OCI-LY3 (cell line): ENCODE measurements around the gene FCN1.

Experiments
- H2AFZ ChIP-seq: fragments of 200-600, 300-600 bp; shearing (Covaris generic); 2 replicates; pipeline ENCODE4 v1.6.0; 2014; ENCODE audit warnings: antibody characterized with exemption, low read depth, low read length
- H3K27ac ChIP-seq: fragments of 200-600, 300-600 bp; sonication (generic); 2 replicates; pipeline ENCODE4 v1.5.1; 2014; ENCODE audit warnings: mild to moderate bottlenecking, low read length, moderate library complexity, mixed read lengths
- H3K27me3 ChIP-seq: fragments of 200-600, 300-600 bp; sonication (generic); 2 replicates; pipeline ENCODE4 v1.6.1; 2014; ENCODE audit warnings: low read depth, low read length, mixed read lengths
- H3K36me3 ChIP-seq: fragments of 200-600, 300-600 bp; sonication (generic); replicated peaks from 2 replicates; pipeline ENCODE3; 2014; ENCODE audit warnings: low read depth, low read length, mixed read lengths
- H3K4me1 ChIP-seq: fragments of 300-600, 200-600 bp; sonication (generic); 2 replicates; pipeline ENCODE4 v1.6.1; 2014; ENCODE audit warnings: low read length, mixed read lengths
- H3K4me2 ChIP-seq: fragments of 200-600, 300-600 bp; sonication (generic); 2 replicates; pipeline ENCODE4 v1.6.1; 2014; ENCODE audit warnings: low read length, mixed read lengths
- H3K4me3 ChIP-seq: fragments of 300-600, 200-600 bp; sonication (generic); 2 replicates; pipeline ENCODE4 v1.5.1; 2014; ENCODE audit warnings: antibody characterized with exemption, mild to moderate bottlenecking, low read length, moderate library complexity
- H3K79me2 ChIP-seq: fragments of 300-600, 200-600 bp; shearing (Covaris generic); 2 replicates; pipeline ENCODE4 v1.6.1; 2014; ENCODE audit warnings: mild to moderate bottlenecking, low read length, mixed read lengths
- H3K9ac ChIP-seq: fragments of 300-600, 200-600 bp; shearing (Covaris generic); 2 replicates; pipeline ENCODE4 v1.6.0; 2014; ENCODE audit warnings: mild to moderate bottlenecking, low read length, moderate library complexity
- H3K9me3 ChIP-seq: fragments of 200-600, 300-600 bp; shearing (Covaris generic); 2 replicates; pipeline ENCODE4 v1.6.1; 2014; ENCODE audit warnings: low read length, mixed read lengths; ENCODE audit not compliant: insufficient read depth
- H4K20me1 ChIP-seq: fragments of 200-600, 300-600 bp; sonication (generic); 2 replicates; pipeline ENCODE4 v1.6.1; 2016; ENCODE audit warnings: low read length, mixed read lengths; ENCODE audit not compliant: insufficient read depth
- EZH2phosphoT487 ChIP-seq: fragments of 200-600 bp; shearing (Covaris generic); IDR thresholded peaks from 2 replicates; pipeline ENCODE4 v1.6.1; 2018; ENCODE audit warnings: antibody characterized with exemption, mixed run types, low read depth
- TF ChIP-seq, protein P1 (sequence below): fragments of 200-600, 300-600 bp; sonication (generic); IDR thresholded peaks from 2 replicates; pipeline ENCODE4 v1.5.1; 2014; ENCODE audit warnings: antibody characterized with exemption, low read length, low read depth

FCN1 gene

GRCh38 chr9:134923466-134923865 is 5.8 kb upstream of the FCN1 start:
- H3K4me1 ChIP-seq, result peaks cover 45% of the 10 kb centered on the region
- H3K9me3 ChIP-seq, result peaks cover 8% of the 10 kb centered on the region; the same call in 1 of the 2 replicates
- no peak overlapping the region for H3K4me3 ChIP-seq
- no peak for TF ChIP-seq EZH2phosphoT487
- TF ChIP-seq, protein P1, sequence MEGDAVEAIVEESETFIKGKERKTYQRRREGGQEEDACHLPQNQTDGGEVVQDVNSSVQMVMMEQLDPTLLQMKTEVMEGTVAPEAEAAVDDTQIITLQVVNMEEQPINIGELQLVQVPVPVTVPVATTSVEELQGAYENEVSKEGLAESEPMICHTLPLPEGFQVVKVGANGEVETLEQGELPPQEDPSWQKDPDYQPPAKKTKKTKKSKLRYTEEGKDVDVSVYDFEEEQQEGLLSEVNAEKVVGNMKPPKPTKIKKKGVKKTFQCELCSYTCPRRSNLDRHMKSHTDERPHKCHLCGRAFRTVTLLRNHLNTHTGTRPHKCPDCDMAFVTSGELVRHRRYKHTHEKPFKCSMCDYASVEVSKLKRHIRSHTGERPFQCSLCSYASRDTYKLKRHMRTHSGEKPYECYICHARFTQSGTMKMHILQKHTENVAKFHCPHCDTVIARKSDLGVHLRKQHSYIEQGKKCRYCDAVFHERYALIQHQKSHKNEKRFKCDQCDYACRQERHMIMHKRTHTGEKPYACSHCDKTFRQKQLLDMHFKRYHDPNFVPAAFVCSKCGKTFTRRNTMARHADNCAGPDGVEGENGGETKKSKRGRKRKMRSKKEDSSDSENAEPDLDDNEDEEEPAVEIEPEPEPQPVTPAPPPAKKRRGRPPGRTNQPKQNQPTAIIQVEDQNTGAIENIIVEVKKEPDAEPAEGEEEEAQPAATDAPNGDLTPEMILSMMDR, result no peak
- H3K9ac ChIP-seq, result no peak overlapping the region
- no peak overlapping the region for H2AFZ ChIP-seq
- H3K27ac ChIP-seq, result no peak overlapping the region
- H4K20me1 ChIP-seq, result no peaks in the 10 kb centered on the region
- no peak overlapping the region for H3K4me2 ChIP-seq
- no peaks in the 10 kb centered on the region for H3K27me3 ChIP-seq
- no peaks in the 10 kb centered on the region for H3K79me2 ChIP-seq
- H3K36me3 ChIP-seq, result no peaks in the 10 kb centered on the region

GRCh38 chr9:134922932-134923240 is 5.2 kb upstream of the FCN1 start:
- H3K36me3 ChIP-seq, result no peaks in the 10 kb centered on the region
- no peaks in the 10 kb centered on the region for H4K20me1 ChIP-seq
- peaks cover 39% of the 10 kb centered on the region for H3K4me1 ChIP-seq
- no peak overlapping the region for H3K4me3 ChIP-seq
- H3K4me2 ChIP-seq, result no peak overlapping the region
- H3K9ac ChIP-seq, result no peak overlapping the region
- H3K79me2 ChIP-seq, result no peaks in the 10 kb centered on the region
- no peaks in the 10 kb centered on the region for H3K27me3 ChIP-seq
- H3K9me3 ChIP-seq, result peaks cover 8% of the 10 kb centered on the region; the same call in 1 of the 2 replicates
- no peak for TF ChIP-seq EZH2phosphoT487
- TF ChIP-seq, protein P1, result no peak
- H2AFZ ChIP-seq, result no peak overlapping the region
- no peak overlapping the region for H3K27ac ChIP-seq

DNA sequence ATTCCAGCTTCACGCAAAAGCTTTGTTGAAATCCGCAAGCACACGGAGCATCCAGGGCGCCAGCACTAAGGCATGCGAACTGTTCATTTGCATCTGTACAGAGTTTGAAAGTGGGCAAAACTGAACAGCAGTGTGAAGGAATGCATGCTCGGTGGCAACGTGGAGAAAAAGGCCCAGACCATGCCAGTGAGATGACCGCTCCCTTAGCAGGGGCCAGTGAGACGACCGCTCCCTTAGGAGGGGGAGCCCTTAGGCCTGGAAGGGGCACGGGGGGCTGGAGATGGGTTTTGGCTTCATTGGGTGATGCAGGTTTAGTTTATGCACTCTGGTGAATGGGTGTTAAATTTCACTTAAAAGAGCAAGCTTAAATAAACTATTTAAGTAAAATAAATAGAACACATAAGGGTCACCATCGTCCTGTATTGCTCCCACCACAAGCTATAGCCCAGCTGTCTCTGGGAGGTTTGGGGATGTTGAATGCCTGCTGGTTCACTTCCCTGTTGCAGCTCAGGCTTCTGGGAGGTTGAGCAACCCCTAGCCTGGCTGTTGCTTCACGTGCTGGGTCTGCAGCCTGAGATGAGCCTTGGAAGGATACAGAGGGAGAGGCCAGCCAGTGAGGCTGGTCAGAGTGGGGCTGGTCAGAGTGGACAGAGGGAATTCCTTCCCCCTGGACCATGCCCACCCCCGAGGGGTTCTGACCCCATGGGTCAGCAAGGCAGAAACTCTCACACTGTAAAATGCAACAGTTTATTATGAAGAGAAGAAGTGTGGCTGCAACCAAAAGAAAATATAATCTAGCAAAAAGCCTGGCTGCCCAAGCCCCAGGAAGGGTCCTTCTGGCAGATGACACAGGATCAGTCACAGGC is 4.6 kb upstream of the FCN1 start:
- peaks cover 8% of the 10 kb centered on the region; the same call in 1 of the 2 replicates for H3K9me3 ChIP-seq

GRCh38 chr9:134919303-134919702 is 1.6 kb upstream of the FCN1 start:
- Histone ChIP-seq H3K9me3 (peaks cover 8% of the 10 kb centered on the region; the same call in 1 of the 2 replicates), H3K36me3 (no peaks in the 10 kb centered on the region), H3K27ac (no peak overlapping the region), H4K20me1 (no peaks in the 10 kb centered on the region), H3K4me2 (no peak overlapping the region), H3K9ac (no peak overlapping the region), H2AFZ (no peak overlapping the region), H3K27me3 (no peaks in the 10 kb centered on the region), H3K79me2 (no peaks in the 10 kb centered on the region), H3K4me3 (no peak overlapping the region), H3K4me1 (peaks cover 15% of the 10 kb centered on the region)
- TF ChIP-seq, protein P1, result no peak
- no peak for TF ChIP-seq EZH2phosphoT487

More for the DNA sequence above, 4.6 kb upstream of the FCN1 start:
- Histone ChIP-seq H3K4me1 (peaks cover 33% of the 10 kb centered on the region), H3K9ac (no peak overlapping the region), H2AFZ (0 out of 2 replicates have a peak overlapping the region, but pooled peaks have one; percentile 54), H3K27me3 (no peaks in the 10 kb centered on the region), H3K36me3 (no peaks in the 10 kb centered on the region), H3K27ac (no peak overlapping the region), H3K4me3 (no peak overlapping the region), H3K4me2 (no peak overlapping the region), H4K20me1 (no peaks in the 10 kb centered on the region), H3K79me2 (no peaks in the 10 kb centered on the region)
- TF ChIP-seq EZH2phosphoT487, result no peak
- TF ChIP-seq, protein P1, result no peak
